Breast epithelium (tissue), 3 donors: Measurements from ENCODE around the gene ADCY2.

Source experiments
- CTCF ChIP-seq, 3 donors: fragments of 450-650 bp; IDR thresholded peaks; one replicate each; pipeline ENCODE4 v1.5.1; 2016 to 2017; ENCODE audit warnings: antibody characterized with exemption in 3 of 3, mild to moderate bottlenecking in 3 of 3, moderate library complexity in 3 of 3
- POLR2AphosphoS5 ChIP-seq, 3 donors: sonication (generic); formaldehyde crosslinking; IDR thresholded peaks; one replicate each; pipeline ENCODE4 v1.6.1; 2017; ENCODE audit warnings: antibody characterized with exemption in 3 of 3

- TF ChIP-seq CTCF (IDR thresholded peaks at IDR 0.05), result no peak
- no peak for TF ChIP-seq POLR2AphosphoS5 (IDR thresholded peaks at IDR 0.05)
Observed at GRCh38 chr5:7462758-7463157, 66.8 kb downstream of the ADCY2 start.
